SK-N-SH (cell line): ENCODE results near the gene IL31RA. TPM values are rescaled to one million over a fixed set of nuclear protein-coding genes. Genes with fewer than 3 reads are reported as not detected.

ENCODE experiments used
- CTCF ChIA-PET: fragments of 300-600, 350-600 bp; formaldehyde crosslinking; extraction: SDS; loops from one replicate; lab custom pipeline; 2021; lab: Yijun Ruan, JAX
- POLR2A ChIA-PET: fragments of 350-600 bp; sonication (Branson Sonifier 250); formaldehyde crosslinking; extraction: SDS; loops from one replicate; lab custom pipeline; 2020; ENCODE audit warnings: antibody characterized with exemption, inconsistent platforms; lab: Yijun Ruan, JAX
- DNase-seq: peaks from one replicate; pipeline ENCODE4 v3.0.0; 2012
- H2AFZ ChIP-seq: fragments of 200-600 bp; sonication (generic); 2 replicates; pipeline ENCODE4 v1.8.1; 2016; ENCODE audit warnings: antibody characterized with exemption, mild to moderate bottlenecking, low read depth
- H3F3A ChIP-seq: fragments of 200-600 bp; sonication (generic); replicated peaks from 2 replicates; pipeline ENCODE3; 2016; ENCODE audit warnings: antibody characterized with exemption, mild to moderate bottlenecking; ENCODE audit not compliant: insufficient read depth
- H3K27ac ChIP-seq, 2 experiments: fragments of 200-500 bp in 1 of 2; fragments of 200-600 bp in 1 of 2; sonication (Bioruptor generic) in 1 of 2; sonication (generic), shearing (Covaris generic) in 1 of 2; 2 replicates each; pipeline versions ENCODE4 v1.5.1 to v1.6.1; 2014 to 2016; ENCODE audit warnings: low read depth in 2 of 2, inconsistent platforms in 1 of 2, low read length in 1 of 2, mild to moderate bottlenecking in 1 of 2, mixed read lengths in 1 of 2
- H3K27me3 ChIP-seq: fragments of 200-600 bp; sonication (generic), shearing (Covaris generic); 2 replicates; pipeline ENCODE4 v1.6.1; 2016; ENCODE audit warnings: mixed run types; ENCODE audit not compliant: insufficient read depth
- H3K36me3 ChIP-seq, 2 experiments: fragments of 200-500 bp in 1 of 2; fragments of 200-600 bp in 1 of 2; sonication (Bioruptor generic) in 1 of 2; sonication (generic) in 1 of 2; replicated peaks in 1 of 2; 2 replicates each; pipeline versions ENCODE3 to v1.5.1; 2014 to 2016; ENCODE audit warnings: low read length in 1 of 2, mild to moderate bottlenecking in 1 of 2; ENCODE audit not compliant: insufficient read depth in 2 of 2, control insufficient read depth in 1 of 2
- H3K4me1 ChIP-seq, 2 experiments: fragments of 200-500 bp in 1 of 2; fragments of 200-600 bp in 1 of 2; sonication (Bioruptor generic) in 1 of 2; sonication (generic), shearing (Covaris generic) in 1 of 2; 2 replicates each; pipeline versions ENCODE4 v1.5.1 to v1.6.1; 2014 to 2016; ENCODE audit warnings: low read depth in 1 of 2, low read length in 1 of 2, mixed run types in 1 of 2; ENCODE audit not compliant: insufficient read depth in 2 of 2, control insufficient read depth in 1 of 2
- H3K4me2 ChIP-seq: fragments of 200-600 bp; sonication (generic), shearing (Covaris generic); 2 replicates; pipeline ENCODE4 v1.6.1; 2017; ENCODE audit warnings: mixed run types
- H3K4me3 ChIP-seq, 2 experiments: fragments of 200-500 bp in 1 of 2; fragments of 200-600 bp in 1 of 2; sonication (Bioruptor generic) in 1 of 2; sonication (generic), shearing (Covaris generic) in 1 of 2; 2 replicates each; pipeline versions ENCODE4 v1.5.1 to v1.8.1; 2014 to 2016; ENCODE audit warnings: low read depth in 2 of 2, inconsistent platforms in 1 of 2, low read length in 1 of 2, mild to moderate bottlenecking in 1 of 2, mixed read lengths in 1 of 2, moderate library complexity in 1 of 2
- H3K79me2 ChIP-seq: fragments of 200-600 bp; sonication (generic); 2 replicates; pipeline ENCODE4 v1.8.1; 2017; ENCODE audit warnings: mild to moderate bottlenecking; ENCODE audit not compliant: insufficient read depth
- H3K9ac ChIP-seq: fragments of 200-600 bp; sonication (generic); 2 replicates; pipeline ENCODE4 v1.6.1; 2017; ENCODE audit warnings: mixed run types
- H3K9me2 ChIP-seq: fragments of 200-600 bp; sonication (generic); 2 replicates; pipeline ENCODE4 v1.6.1; 2017; ENCODE audit warnings: mixed run types
- H3K9me3 ChIP-seq: fragments of 200-600 bp; sonication (generic); 2 replicates; pipeline ENCODE4 v1.6.1; 2017; ENCODE audit warnings: mixed run types, mild to moderate bottlenecking, moderate library complexity
- H4K20me1 ChIP-seq: fragments of 200-600 bp; sonication (generic); 2 replicates; pipeline ENCODE4 v1.6.1; 2017; ENCODE audit warnings: mild to moderate bottlenecking, mixed run types; ENCODE audit not compliant: insufficient read depth
- FOXJ3 ChIP-seq: sonication (generic); formaldehyde crosslinking; IDR thresholded peaks from 2 replicates; pipeline ENCODE4 v1.5.1; 2020; ENCODE audit warnings: mild to moderate bottlenecking, missing genetic modification reagents
- GABPA ChIP-seq: IDR thresholded peaks from 2 replicates; pipeline ENCODE4 v1.4.0; 2012; ENCODE audit warnings: low read depth, mild to moderate bottlenecking
- GATA2 ChIP-seq: sonication (generic); formaldehyde crosslinking; IDR thresholded peaks from 2 replicates; pipeline ENCODE4 v1.5.0; 2020; ENCODE audit warnings: mild to moderate bottlenecking, missing genetic modification reagents
- IRF3 ChIP-seq: fragments of 150-350 bp; IDR thresholded peaks from 2 replicates; pipeline ENCODE4 v1.6.1; 2016; ENCODE audit warnings: mild to moderate bottlenecking, low read depth, low read length
- MAX ChIP-seq: IDR thresholded peaks from 2 replicates; pipeline ENCODE4 v1.4.0; 2012; ENCODE audit warnings: low read depth
- MEF2A ChIP-seq: IDR thresholded peaks from 2 replicates; pipeline ENCODE4 v1.4.0; 2012; ENCODE audit warnings: low read depth, borderline replicate concordance
- MXI1 ChIP-seq: IDR thresholded peaks from 2 replicates; pipeline ENCODE4 v1.6.1; 2012; ENCODE audit warnings: mild to moderate bottlenecking, low read depth, low read length, improper control_type of control experiment
- NRF1 ChIP-seq: IDR thresholded peaks from 2 replicates; pipeline ENCODE4 v1.6.1; 2012; ENCODE audit warnings: low read depth, mild to moderate bottlenecking, low read length
- POLR2AphosphoS5 ChIP-seq: IDR thresholded peaks from 2 replicates; pipeline ENCODE4 v1.6.1; 2012; ENCODE audit warnings: low read depth, low read length
- RAD21 ChIP-seq: IDR thresholded peaks from 2 replicates; pipeline ENCODE4 v1.6.1; 2012; ENCODE audit warnings: mild to moderate bottlenecking, low read length
- RCOR1 ChIP-seq: fragments of 150-350 bp; IDR thresholded peaks from 2 replicates; pipeline ENCODE4 v1.6.1; 2017; ENCODE audit warnings: antibody characterized with exemption, low read length
- RFX5 ChIP-seq: IDR thresholded peaks from 2 replicates; pipeline ENCODE4 v1.6.1; 2012; ENCODE audit warnings: mild to moderate bottlenecking, improper control_type of control experiment, low read length
- SIN3A ChIP-seq: IDR thresholded peaks from 2 replicates; pipeline ENCODE4 v1.6.1; 2012; ENCODE audit warnings: low read depth, mild to moderate bottlenecking, low read length, moderate library complexity, borderline replicate concordance
- TAF1 ChIP-seq: IDR thresholded peaks from 2 replicates; pipeline ENCODE4 v1.6.1; 2012; ENCODE audit warnings: low read depth, mild to moderate bottlenecking, low read length, moderate library complexity, borderline replicate concordance
- TCF12 ChIP-seq: IDR thresholded peaks from 2 replicates; pipeline ENCODE4 v1.4.0; 2012
- TEAD4 ChIP-seq: IDR thresholded peaks from 2 replicates; pipeline ENCODE4 v1.4.0; 2012; ENCODE audit warnings: mild to moderate bottlenecking, borderline replicate concordance; ENCODE audit not compliant: insufficient read depth
- USF2 ChIP-seq: fragments of 150-350 bp; IDR thresholded peaks from 2 replicates; pipeline ENCODE4 v1.6.1; 2017; ENCODE audit warnings: antibody characterized with exemption, low read length, low read depth, borderline replicate concordance
- YY1 ChIP-seq: IDR thresholded peaks from 2 replicates; pipeline ENCODE4 v1.4.0; 2012; ENCODE audit warnings: low read depth, mild to moderate bottlenecking
- ZBTB33 ChIP-seq: IDR thresholded peaks from 2 replicates; pipeline ENCODE4 v1.4.0; 2012; ENCODE audit warnings: low read depth, borderline replicate concordance
- WGBS: methylation state at CpG from one replicate; pipeline ENCODE4 v1.1.6; 2017; ENCODE audit warnings: low lambda C conversion rate; 5-methylcytosine and 5-hydroxymethylcytosine counted together
- polyA plus RNA-seq, 3 experiments: library from polyadenylated mRNA; depleted of rRNA; stranded (reverse); fragments of >200 nt; gene quantifications; 2 replicates each; pipeline ENCODE4 v1.2.3, GENCODE V29; 2012

IL31RA gene
- polyA plus RNA-seq, 1 of the 3 experiments (the other 2 are of a cell fraction) = 0.20 TPM

- H2AFZ ChIP-seq = no peak overlapping the region
- no peak overlapping the region for H3K9ac ChIP-seq
- ChIA-PET POLR2A (no interaction called here), CTCF (no interaction called here)
- no peaks in the 10 kb centered on the region for H3F3A ChIP-seq
- H3K4me1 ChIP-seq = no peaks in the 10 kb centered on the region
- no peaks in the 10 kb centered on the region for H3K36me3 ChIP-seq
- H3K27me3 ChIP-seq = no peaks in the 10 kb centered on the region
- H3K79me2 ChIP-seq = no peaks in the 10 kb centered on the region
- no peak for DNase-seq
- no peaks in the 10 kb centered on the region for H4K20me1 ChIP-seq
- H3K9me3 ChIP-seq = no peaks in the 10 kb centered on the region
- H3K27ac ChIP-seq = no peak overlapping the region
- H3K9me2 ChIP-seq = no peaks in the 10 kb centered on the region
- no peak overlapping the region for H3K4me2 ChIP-seq
- whole genome bisulfite sequencing = 71% methylated on average over 3 of the region's 3 CpGs
- TF ChIP-seq NRF1 = no peak
- TF ChIP-seq RCOR1 = no peak
- no peak for TF ChIP-seq TEAD4
- TF ChIP-seq MEF2A = no peak
- no peak for TF ChIP-seq GATA2 (CRISPR knock-in tag)
- TF ChIP-seq POLR2AphosphoS5 = no peak
- TF ChIP-seq SIN3A = no peak
- no peak for TF ChIP-seq FOXJ3 (CRISPR knock-in tag)
- no peak for TF ChIP-seq MXI1
- TF ChIP-seq IRF3 = no peak
- TF ChIP-seq RAD21 = no peak
- no peak for TF ChIP-seq YY1
- TF ChIP-seq GABPA = no peak
- TF ChIP-seq ZBTB33 = no peak
- TF ChIP-seq MAX = no peak
- TF ChIP-seq RFX5 = no peak
- TF ChIP-seq USF2 = no peak
- TF ChIP-seq TAF1 = no peak
- TF ChIP-seq TCF12 = no peak
- TF ChIP-seq, all 33 proteins: peak for 0
- no peak overlapping the region for H3K4me3 ChIP-seq
Measured at GRCh38 chr5:55860288-55860687, 9.1 kb downstream of the IL31RA start.
